Stimulated activated CD8-positive, alpha-beta memory T cell treated with anti-CD3 and anti-CD28 coated beads, Interleukin-4, amount 100 ng/mL, for 4 hours (primary cell): ENCODE measurements around the gene SPATA18.

Experiments
- DNase-seq, 2 donors: peaks; one replicate each; pipeline ENCODE4 v3.0.0-alpha.2; 2020; ENCODE audit warnings: low read depth in 2 of 2, low spot score in 1 of 2

SPATA18 gene, protein sequence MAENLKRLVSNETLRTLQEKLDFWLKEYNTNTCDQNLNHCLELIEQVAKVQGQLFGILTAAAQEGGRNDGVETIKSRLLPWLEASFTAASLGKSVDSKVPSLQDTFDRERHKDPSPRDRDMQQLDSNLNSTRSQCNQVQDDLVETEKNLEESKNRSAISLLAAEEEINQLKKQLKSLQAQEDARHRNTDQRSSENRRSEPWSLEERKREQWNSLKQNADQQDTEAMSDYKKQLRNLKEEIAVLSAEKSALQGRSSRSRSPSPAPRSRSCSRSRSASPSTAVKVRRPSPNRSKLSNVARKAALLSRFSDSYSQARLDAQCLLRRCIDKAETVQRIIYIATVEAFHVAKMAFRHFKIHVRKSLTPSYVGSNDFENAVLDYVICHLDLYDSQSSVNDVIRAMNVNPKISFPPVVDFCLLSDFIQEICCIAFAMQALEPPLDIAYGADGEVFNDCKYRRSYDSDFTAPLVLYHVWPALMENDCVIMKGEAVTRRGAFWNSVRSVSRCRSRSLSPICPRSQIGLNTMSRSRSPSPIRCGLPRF

DNA sequence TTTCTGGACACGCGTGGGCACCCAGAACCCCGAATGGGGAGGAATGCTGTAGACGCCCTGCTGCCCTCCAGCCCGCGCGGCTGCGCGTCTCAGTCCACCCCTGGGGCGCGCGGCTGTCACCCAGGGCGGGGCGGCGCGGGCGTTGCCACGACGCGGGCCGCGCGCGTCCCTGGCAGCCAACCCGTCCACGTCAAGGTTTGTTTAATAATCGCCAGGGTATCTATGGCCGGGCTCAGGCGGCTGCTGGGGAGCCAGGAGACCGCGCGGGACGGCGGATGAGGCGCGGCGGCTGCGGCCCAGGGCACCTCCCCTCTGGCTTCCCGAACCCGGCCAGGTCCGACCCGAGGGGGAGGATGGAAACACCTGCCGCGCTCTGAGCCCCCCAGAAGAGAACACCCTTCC lies at the start of gene SPATA18:
SPATA18 (plus strand) TSS at position 92 of the 402 bp plus-strand sequence. CDS start 401 bp downstream, outside the sequence.
- DNase-seq, result no peak

DNA sequence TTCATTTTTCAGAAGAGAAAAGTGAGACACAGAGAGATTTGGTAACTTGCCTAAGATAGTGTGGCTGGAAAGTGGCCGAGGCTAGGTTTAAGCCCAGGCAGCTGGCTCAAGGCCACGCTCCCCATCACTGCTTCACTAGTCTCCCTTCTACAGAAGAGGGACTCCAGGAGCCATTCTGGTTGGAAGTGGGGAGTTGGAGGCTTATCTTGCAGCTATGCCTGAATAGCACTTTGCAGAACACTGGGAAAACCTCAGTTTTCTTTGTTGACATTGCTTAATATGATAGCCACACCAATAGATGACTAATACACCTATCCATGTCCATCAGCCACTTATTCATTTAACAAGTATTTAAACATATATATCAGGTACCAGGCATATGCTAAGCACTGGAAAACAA lies 49.5 kb upstream of the SPATA18 start:
- DNase-seq, result no peak

DNA sequence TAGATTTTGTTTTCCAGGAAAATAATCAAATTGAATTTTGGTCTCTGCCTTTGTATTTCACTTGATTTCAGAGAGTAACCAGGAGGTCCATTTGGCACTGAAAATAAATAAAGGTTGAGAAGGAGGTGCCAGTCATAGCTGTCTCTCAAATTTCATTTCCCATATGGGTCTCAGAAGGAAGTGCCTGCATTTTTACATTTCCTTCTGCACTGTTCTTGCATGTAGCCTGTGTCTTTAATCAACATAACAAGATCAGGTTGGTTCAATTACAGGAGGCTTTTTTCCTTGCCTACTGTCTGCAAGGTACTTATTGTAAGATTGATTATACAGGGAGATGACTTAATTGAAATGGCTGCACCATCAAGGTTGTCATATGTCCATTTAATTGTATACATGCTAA lies 46.7 kb upstream of the SPATA18 start:
- DNase-seq, result no peak

DNA sequence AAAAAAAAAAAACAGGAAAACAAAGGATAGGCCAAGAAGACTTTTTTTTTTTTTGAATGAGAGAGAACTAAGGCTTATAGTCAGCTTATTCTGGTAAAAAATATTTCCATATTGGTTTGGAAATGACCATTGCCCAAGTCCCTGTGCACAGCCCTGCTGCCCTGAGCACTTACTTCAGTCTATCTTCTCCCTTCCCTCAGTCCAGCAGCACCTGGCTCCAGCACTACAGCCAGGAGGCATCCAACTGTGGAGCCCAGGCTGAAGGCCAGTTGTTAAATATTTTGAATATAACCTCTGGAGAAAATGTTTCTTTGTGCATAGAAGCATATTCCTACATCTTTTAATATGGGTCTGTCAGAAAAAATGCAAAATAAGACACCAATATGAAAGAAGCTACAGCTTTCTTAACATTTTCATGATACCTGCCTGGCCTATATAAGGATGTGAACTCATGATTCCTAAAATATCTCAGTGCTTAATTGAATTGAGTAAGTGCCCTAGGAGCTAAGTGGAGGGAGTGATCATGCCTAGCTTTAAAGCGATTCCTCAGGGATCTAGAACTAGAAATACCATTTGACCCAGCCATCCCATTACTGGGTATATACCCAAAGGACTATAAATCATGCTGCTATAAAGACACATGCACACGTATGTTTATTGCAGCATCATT lies 45.4 kb upstream of the SPATA18 start:
- no peak for DNase-seq

DNA sequence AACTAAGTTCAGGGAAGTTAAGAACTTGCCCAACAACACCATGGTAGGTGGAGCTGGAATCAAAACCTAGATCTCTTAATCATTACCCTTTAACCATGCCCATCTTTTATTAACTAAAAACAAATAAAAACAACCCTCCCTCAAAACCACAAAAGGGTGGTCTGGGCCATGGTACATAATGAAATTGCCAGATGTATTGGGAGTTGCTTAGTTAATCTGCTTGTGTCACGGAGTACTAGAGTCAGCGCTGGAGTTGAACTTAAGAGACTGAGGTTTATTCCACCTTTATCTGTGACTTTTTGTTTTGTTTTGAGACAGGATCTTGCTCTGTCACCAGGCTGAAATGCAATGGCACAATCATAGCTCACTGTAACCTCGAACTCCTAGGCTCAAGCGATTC lies 44.2 kb upstream of the SPATA18 start:
- no peak for DNase-seq

DNA sequence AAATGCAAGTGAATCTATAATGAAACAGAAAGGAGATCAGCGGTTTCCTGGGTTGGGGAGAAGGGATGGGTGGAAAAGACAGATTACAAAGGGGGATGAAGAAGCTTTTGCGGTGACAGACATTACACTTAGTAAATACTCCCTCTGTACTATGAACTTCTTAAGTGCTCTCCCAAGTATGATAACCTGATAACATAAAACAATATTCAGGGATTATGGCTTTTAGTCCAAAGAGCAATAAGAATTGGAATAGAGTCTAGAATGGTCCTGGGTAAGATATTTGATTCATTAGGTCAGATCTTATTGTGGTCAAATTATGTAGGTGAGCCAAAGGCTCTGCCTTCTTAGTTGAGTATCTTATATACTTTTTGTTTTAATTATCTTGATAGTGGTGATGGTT lies 40.1 kb upstream of the SPATA18 start:
- DNase-seq, result no peak

DNA sequence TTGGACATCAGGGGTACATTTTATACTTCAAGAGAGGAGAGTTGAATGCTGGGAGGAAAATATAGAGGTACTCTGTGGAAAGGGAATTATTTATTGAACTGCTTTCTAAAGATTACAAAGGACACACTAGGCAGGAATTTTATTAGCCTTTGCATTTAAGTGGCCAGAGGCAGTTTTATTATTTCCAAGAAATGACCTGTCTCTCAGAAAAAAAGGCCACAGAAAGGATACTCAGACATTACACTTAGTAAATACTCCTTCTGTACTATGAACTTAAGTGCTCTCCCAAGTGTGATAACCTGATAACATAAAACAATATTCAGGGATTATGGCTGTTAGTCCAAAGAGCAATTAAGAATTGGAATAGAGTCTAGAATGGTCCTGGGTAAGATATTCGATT lies 38.5 kb upstream of the SPATA18 start:
- DNase-seq, result no peak

DNA sequence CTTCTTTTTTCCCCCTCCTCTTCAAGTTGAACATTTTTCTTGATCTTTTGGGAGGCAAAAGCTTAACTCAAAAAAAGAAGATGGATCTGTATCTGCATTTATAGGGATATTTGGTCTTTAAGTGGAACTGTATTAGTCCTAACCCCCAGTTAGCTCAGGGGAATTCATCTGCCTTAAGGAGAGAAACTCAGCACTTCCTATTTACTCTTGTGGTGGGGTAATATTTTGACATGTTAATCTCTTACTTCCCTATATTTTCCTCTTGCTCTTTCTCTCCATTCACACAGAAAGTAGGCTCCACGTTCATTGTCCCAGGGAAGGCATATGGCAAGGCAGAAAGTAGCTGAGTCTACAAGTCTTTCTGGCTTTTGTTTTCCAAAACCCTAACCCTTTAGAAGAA lies 36.2 kb upstream of the SPATA18 start:
- no peak for DNase-seq

DNA sequence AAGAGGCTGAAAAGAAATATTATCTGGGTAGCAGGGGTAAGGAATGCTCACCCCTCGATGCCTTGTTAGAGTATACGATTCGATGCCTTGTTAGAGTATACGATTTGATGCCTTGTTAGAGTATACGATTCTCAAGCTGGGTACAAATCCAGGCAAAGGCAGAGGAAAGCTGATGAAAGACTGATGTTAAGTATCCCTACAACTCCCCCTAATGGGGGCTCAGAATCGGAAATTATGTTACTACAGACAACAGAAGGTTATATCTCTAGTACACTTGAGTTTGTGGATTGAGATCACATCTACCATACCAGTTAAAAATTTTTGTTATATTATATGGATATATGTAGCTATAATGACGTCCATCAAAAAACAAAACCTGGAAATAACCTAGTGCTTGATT lies 35.7 kb upstream of the SPATA18 start:
- no peak for DNase-seq

DNA sequence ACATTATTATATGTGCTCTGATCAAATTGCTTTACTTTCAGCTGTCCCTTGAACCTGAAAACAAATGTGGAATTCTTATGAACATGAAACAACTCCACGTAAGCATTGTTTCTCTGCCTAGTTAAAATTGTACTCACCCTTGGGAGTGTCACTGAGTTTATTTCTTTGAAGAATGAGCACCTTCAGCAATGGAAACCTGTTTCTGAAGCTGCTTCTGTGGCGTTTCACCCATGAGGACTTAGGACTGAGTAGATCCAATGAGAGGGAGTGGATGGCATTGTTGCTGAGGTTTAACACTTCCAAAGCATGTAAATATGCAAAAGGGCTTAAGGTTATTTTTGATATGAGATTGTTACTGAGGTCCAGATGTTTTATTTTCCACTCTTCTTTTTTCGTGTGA lies 34.1 kb upstream of the SPATA18 start:
- no peak for DNase-seq

DNA sequence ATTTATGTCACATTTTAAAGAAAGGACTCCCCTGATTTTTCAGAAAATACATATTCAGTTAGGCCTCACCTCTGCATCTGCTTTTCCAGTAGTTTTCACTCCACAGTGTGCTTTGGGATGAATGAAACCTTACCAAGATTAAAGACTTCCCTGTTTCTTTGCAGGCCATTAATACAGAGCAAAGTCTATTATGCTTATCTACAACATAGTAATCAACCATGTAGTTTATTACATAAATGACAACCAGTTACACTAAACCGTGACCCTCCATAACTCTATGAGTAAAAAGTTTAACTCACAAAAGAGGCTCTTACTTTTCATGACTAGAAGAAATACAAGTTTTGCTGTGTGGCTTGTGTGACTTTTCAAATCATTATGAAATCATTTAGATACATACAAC lies 33.3 kb upstream of the SPATA18 start:
- no peak for DNase-seq

DNA sequence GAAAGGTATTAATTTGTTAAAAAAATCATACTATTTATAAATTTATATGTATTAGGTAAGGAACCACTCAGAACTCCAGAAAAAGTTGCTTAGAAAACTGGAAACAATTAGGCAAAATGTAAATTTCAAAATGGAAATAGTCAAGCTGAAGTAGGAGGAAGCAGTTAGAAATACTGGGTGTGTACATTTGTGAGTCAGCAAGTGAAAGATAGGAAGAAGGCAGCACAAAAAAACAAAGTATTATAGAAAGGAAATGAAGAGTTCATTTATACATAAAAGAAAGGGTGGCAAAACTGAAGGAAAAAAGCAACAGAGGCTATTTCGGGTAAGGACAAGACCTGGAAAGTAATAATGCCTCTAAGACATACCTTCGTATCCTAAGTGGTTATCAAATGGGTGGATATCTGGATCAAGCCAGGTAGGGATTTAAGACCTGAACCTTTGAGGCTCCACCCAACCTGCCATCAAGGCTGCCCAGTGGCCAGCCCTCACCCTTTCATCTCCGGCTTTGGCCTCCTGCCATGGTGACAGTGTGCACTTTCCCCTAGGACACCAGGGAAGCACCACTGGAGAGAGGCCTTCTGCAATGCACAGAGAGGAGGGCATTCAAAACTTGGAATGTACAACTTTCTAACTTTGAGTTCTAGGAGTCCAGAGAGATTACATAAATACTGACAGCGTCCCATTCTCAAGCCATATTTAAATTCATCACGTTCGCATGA lies 31.0 kb upstream of the SPATA18 start, which contains the start of gene LRRC66:
LRRC66 (minus strand) TSS at position 428 of the 722 bp plus-strand sequence. CDS start 2,750 bp downstream, outside the sequence.
- no peak for DNase-seq

DNA sequence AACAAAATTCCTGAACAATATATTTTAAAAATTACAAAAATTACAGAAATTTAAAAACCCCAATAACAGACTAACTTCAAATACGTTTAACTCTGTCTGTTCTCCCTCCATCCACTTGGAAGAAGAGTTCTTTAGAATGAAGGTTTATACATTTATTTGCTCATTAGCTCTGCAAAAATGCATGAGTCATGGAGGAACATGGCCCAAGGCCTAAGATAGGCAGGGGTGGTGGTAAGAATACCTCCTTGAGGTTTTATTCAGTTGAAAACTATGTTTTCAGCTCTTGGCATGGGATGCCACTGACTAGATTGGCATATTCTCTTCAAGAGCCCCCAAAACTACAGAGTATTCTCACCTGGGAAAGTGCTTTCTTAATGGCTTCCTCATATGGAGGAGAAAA lies 22.1 kb upstream of the SPATA18 start:
- DNase-seq, result no peak

DNA sequence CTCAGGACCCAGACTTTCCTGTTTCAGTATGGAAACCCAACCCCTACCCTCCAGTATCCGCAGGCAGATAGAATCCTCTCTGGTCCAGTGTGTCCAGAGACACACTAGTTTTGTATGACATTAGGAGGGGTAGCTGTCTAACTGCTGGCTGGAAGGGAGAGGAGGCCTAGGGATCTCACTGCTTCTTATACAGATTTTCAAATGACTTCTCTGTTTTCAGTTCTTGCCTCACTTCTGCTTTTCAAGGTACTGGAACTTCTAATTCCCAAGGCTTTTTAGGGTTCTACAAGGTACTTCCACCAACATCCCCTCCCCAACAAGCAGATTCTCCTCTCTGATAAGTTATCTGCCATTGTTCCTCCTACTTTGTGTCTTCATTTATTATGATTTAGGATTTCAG lies 19.1 kb upstream of the SPATA18 start:
- DNase-seq, result no peak

DNA sequence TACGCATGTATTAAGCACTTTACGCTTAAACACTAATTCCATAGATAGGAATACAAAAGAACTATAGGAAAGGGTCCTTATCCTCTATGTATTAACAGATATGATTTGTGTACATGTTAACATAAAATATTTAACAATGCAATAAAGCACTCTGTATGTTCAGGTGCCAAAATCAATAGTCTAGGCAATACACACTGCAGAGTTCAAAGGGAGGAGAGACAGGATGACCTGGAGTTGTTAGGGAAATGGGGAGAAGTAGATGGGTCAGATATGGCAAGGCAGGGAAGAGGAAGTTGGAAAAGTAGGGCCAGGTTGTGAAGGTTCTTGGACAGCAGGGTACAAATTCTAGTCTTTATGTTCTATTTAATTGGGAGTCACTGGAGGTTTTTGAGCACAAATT lies 15.9 kb upstream of the SPATA18 start:
- no peak for DNase-seq

DNA sequence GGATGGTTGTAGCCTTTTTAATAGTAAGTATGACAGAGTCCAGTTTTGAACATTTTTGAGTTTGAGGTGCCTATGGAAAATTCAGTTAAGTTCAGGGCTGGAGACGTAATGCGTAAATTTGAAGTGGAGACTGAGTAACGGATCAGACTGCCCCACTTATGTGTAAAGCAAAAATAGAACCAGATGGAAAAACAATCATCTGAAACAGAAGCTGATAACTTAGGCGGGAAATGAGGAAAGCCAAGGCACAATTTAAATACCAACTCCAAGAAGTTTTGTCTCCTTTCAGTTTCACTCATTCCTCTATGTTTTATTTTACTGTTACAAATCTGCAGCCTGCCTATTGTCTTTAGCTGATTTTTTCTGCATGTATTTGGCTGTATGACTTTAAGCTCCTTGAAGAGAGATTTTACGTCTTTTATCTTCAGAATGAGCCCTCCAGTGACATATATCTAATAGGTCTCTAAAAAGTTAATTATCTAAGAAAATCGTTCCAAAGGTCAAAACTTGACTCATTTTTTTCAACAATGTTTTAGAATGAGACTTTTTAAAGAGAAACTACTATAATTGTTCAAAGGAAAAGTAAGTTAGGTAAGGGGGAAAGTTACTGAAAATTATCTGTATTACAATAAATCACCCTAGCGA lies 14.1 kb upstream of the SPATA18 start:
- no peak for DNase-seq

DNA sequence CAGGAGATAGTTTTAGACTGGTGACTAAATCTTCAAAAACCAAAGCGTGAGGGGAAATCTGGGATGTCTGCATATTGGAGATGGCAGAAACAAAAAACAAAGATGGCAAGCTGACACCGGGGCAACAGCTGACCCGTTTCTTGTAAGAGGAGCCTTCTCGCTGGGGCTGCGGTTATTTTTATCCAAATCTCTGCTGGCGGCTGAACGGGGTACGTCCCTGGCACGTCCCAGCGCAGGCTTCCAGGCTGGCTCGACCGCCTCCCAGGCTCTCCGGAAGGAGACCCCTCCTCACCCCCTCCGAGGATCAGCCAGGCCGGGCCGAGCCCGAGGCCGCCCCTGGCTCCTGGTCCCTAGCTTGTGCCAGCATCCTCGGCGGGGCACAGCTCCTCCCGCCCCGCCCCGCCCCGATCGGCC lies 13.4 kb upstream of the SPATA18 start:
- no peak for DNase-seq

DNA sequence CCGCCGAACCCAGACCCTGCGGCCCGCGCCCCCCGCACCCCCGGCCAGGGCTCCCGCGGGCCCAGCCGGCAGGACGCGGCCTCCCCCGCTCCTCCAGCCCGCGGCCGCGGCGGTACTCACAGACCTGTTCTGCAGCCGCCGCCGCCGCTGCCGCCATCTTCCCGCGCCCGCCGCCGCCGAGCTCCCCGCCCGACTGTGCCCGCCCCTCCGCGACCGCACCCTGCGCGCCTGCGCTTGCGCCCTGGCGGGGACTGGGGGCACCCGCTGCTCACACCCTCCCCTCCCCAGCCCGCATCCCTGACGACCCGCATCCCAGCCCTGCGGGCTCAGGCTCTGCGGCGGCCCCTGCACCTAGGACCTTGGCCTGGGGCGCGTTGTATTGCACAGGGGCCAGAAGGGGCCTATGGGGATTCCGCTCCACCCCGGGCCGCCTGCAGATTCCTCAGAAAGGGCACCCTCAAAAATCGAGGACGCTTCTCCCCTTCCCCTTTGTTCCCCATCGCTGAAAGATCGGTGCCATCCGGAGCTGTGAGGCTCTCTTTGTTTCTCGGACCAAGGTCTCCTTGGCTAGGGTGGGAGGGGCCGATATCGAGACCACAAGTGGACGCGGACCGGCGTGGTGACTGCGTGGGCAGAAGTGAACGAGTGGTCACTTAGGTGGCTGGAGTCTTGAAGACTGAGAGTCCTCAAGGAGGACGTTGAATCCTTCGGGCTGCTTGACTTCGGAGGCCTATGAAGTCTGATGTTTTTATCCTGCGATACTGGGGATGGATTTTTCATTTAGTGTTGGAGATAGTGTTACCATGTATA lies 12.8 kb upstream of the SPATA18 start, which contains the start of gene SGCB:
SGCB (minus strand) TSS at position 197 of the 810 bp plus-strand sequence; CDS start at position 157, 40 bp downstream.
- peak; percentile 35 to 54 for DNase-seq

DNA sequence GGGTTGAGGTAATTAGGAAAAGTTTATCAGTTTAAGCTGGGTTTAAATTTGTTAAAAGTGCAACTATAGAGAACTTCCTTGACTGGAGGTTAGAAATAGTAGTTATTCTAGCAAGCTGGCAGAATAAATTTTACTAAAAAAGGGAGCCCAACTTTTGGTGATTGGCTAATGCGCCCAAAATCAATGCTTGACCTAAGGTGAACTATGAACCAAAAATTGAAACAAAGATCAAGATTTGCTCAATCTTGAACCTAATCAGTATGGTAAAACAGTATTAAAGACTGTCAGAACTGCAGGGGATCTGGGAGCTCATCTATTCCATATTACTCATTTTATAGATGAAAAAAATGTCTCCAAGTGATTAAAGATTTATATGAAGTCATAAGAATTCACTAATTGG lies 6.1 kb upstream of the SPATA18 start:
- DNase-seq, result no peak

DNA sequence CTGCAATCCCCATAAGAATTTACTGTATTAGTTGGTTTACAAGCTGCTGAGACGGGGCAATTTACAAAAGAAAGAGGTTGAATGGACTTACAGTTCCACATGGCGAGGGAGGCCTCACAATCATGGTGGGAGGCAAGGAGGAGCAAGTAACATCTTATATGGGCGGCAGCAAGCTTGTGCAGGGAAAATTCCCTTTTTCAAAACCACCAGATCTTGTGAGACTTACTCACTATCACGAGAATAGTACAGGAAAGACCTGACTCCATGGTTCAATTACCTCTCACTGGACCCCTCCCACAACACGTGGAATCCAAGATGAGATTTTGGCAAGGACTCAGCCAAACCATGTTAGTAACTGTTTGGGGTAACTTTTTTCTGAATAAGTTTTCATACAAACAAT lies 1.8 kb upstream of the SPATA18 start:
- DNase-seq, result no peak
